Ishikawa (cell line): ENCODE measurements around the gene ANKS4B.
A peak's percentile ranks its signal among the peaks of the same experiment; 100 is the strongest.

Source experiments
- CEBPB ChIP-seq: IDR thresholded peaks from 2 replicates; pipeline ENCODE4 v1.6.1; 2012
- CREB1 ChIP-seq: IDR thresholded peaks from 2 replicates; pipeline ENCODE4 v1.6.1; 2012; ENCODE audit warnings: low read depth
- EGR1 ChIP-seq: IDR thresholded peaks from 2 replicates; pipeline ENCODE4 v1.6.1; 2012
- EP300 ChIP-seq: IDR thresholded peaks from 2 replicates; pipeline ENCODE4 v1.6.1; 2012; ENCODE audit warnings: borderline replicate concordance
- FOXM1 ChIP-seq: IDR thresholded peaks from 2 replicates; pipeline ENCODE4 v1.6.1; 2012; ENCODE audit warnings: low read depth, borderline replicate concordance
- NFIC ChIP-seq: IDR thresholded peaks from 2 replicates; pipeline ENCODE4 v1.6.1; 2012
- RAD21 ChIP-seq: IDR thresholded peaks from 2 replicates; pipeline ENCODE4 v1.6.1; 2012; ENCODE audit warnings: low read depth
- TAF1 ChIP-seq: IDR thresholded peaks from 2 replicates; pipeline ENCODE4 v1.6.1; 2012; ENCODE audit warnings: low read depth, mild to moderate bottlenecking
- TCF12 ChIP-seq: IDR thresholded peaks from 2 replicates; pipeline ENCODE4 v1.6.1; 2012; ENCODE audit warnings: low read depth
- TEAD4 ChIP-seq: IDR thresholded peaks from 2 replicates; pipeline ENCODE4 v1.6.1; 2012
- YY1 ChIP-seq: IDR thresholded peaks from 2 replicates; pipeline ENCODE4 v1.6.1; 2012; ENCODE audit warnings: low read depth
- ZBTB7A ChIP-seq: IDR thresholded peaks from 2 replicates; pipeline ENCODE4 v1.6.1; 2012; ENCODE audit warnings: low read depth
- TF ChIP-seq, protein P1 (sequence below): IDR thresholded peaks from 2 replicates; pipeline ENCODE4 v1.6.1; 2012; ENCODE audit warnings: low read depth, mild to moderate bottlenecking
- TF ChIP-seq, protein P2 (sequence below): IDR thresholded peaks from 2 replicates; pipeline ENCODE4 v1.6.1; 2012
- TF ChIP-seq, protein P3 (sequence below): IDR thresholded peaks from 2 replicates; pipeline ENCODE4 v1.6.1; 2012

Gene ANKS4B

DNA sequence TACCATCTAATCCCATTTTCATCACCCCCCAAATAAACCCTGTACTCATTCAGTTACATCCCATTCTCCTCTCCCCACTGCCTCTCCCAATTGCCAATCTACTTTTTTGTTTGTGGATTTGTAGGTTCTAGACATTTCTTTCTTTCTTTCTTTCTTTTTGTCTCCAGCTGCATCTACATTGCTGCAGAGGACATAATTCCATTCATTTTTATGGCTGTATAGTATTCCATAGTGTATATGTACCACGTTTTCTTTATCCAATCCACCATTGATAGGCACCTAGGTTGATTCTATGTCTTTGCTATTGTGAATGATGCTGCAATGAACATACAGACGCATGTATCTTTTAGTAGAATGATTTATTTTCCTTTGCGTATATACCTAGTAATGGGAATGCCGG is 50.9 kb downstream of the ANKS4B start:
- TF ChIP-seq RAD21 (no peak), FOXM1 (no peak), TEAD4 (no peak), YY1 (no peak), ZBTB7A (no peak), EGR1 (no peak)
- TF ChIP-seq, protein P1, sequence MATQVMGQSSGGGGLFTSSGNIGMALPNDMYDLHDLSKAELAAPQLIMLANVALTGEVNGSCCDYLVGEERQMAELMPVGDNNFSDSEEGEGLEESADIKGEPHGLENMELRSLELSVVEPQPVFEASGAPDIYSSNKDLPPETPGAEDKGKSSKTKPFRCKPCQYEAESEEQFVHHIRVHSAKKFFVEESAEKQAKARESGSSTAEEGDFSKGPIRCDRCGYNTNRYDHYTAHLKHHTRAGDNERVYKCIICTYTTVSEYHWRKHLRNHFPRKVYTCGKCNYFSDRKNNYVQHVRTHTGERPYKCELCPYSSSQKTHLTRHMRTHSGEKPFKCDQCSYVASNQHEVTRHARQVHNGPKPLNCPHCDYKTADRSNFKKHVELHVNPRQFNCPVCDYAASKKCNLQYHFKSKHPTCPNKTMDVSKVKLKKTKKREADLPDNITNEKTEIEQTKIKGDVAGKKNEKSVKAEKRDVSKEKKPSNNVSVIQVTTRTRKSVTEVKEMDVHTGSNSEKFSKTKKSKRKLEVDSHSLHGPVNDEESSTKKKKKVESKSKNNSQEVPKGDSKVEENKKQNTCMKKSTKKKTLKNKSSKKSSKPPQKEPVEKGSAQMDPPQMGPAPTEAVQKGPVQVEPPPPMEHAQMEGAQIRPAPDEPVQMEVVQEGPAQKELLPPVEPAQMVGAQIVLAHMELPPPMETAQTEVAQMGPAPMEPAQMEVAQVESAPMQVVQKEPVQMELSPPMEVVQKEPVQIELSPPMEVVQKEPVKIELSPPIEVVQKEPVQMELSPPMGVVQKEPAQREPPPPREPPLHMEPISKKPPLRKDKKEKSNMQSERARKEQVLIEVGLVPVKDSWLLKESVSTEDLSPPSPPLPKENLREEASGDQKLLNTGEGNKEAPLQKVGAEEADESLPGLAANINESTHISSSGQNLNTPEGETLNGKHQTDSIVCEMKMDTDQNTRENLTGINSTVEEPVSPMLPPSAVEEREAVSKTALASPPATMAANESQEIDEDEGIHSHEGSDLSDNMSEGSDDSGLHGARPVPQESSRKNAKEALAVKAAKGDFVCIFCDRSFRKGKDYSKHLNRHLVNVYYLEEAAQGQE = no peak

DNA sequence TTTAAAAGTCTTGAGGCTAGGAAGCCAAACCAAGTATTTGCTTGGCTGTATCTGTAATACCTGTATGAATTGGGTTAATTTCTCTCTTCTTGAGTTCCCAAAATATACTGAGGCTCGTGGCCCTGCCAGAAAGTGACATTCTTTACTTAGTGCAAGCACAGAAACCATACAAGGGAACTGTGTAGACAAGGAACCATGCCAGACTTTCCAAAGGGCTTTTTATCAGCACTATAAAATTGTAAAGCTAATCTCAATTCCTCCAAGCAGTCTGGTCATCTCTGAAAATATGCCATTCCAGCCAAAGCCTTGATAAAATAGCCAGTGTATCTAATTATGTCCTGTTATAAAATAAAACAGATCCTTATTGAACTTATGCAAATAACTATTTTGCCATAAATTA is 51.8 kb downstream of the ANKS4B start:
- no peak for TF ChIP-seq CREB1

- TF ChIP-seq CREB1 (no peak), EGR1 (no peak), NFIC (peak; percentile 92), TAF1 (peak; percentile 37; the same call in 1 of the 2 replicates), TCF12 (no peak; the same call in 1 of the 2 replicates), ZBTB7A (peak; percentile 20; the same call in 1 of the 2 replicates), FOXM1 (no peak), RAD21 (peak; percentile 98), CEBPB (peak; percentile 19; the same call in 1 of the 2 replicates), TEAD4 (no peak), YY1 (no peak), EP300 (no peak; the same call in 1 of the 2 replicates)
- TF ChIP-seq, protein P2, sequence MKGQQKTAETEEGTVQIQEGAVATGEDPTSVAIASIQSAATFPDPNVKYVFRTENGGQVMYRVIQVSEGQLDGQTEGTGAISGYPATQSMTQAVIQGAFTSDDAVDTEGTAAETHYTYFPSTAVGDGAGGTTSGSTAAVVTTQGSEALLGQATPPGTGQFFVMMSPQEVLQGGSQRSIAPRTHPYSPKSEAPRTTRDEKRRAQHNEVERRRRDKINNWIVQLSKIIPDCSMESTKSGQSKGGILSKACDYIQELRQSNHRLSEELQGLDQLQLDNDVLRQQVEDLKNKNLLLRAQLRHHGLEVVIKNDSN = peak; percentile 60; the same call in 1 of the 2 replicates
- TF ChIP-seq, protein P1 = no peak
- TF ChIP-seq, protein P3, sequence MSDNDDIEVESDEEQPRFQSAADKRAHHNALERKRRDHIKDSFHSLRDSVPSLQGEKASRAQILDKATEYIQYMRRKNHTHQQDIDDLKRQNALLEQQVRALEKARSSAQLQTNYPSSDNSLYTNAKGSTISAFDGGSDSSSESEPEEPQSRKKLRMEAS = peak; percentile 89
Observed at GRCh38 chr16:21300309-21301167, 67.0 kb downstream of the ANKS4B start.

DNA sequence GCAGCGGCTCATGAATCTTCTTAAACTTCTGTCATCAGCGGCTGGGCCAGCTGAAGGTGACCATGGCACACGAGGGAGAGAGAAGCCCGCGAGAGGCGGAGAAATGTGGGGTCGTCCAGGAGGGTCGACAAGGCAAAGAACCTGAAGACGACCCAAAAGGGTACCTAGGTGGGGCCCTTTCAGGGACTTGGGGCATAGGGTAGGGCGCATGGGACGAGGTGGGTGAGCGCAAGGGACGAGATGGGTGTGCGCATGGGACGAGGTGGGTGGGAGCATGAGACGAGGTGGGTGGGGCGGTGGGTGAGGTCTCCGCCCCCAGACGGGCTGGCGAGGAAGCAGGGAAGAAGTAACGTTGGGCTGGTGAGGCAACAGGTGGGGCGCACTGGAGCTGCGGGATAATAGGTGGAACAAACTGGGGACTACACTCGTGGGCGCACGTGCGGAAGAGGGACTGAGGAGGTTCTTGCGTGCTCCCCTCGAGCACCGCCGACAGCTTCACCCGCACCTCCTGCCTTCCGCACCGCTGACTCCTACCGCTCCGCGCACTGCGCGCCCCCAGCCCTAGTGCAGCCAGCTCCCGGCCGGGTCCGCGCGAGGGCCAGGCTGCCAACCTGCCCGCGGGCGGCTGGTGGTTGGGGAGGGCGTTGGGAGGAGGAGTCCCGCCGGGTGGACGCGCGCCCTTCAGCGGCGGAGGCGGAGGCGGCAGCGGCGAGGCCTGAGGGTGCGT is 67.8 kb downstream of the ANKS4B start:
- TF ChIP-seq, protein P3 = peak; percentile 40; the same call in 1 of the 2 replicates
- no peak; the same call in 1 of the 2 replicates for TF ChIP-seq ZBTB7A
- 0 out of 2 replicates have a peak, but pooled peaks have one; percentile 6 for TF ChIP-seq RAD21
- TF ChIP-seq, protein P2 = no peak
- TF ChIP-seq TAF1 = 0 out of 2 replicates have a peak, but pooled peaks have one; percentile 26

DNA sequence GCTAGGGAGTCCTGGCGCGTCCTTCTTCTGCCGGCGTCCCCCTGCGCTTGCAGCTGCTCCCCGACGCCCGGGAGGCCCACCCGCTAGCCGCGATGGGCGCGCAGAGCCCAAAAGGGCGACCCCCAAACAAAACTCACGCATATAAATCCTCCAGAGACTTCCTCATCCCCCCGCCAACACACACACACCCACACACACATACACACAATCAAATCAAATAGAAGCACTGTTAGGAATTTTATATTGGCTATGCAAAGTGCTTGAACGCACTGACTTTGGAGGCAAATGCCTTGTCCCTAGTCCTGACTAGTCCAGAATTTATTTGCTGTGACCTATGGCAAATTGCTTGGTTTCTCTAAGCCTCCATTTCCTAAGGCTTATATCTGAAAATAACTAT is 68.4 kb downstream of the ANKS4B start:
- TF ChIP-seq NFIC (no peak), TCF12 (no peak), EP300 (no peak), TEAD4 (no peak)
- TF ChIP-seq, protein P2 = no peak

DNA sequence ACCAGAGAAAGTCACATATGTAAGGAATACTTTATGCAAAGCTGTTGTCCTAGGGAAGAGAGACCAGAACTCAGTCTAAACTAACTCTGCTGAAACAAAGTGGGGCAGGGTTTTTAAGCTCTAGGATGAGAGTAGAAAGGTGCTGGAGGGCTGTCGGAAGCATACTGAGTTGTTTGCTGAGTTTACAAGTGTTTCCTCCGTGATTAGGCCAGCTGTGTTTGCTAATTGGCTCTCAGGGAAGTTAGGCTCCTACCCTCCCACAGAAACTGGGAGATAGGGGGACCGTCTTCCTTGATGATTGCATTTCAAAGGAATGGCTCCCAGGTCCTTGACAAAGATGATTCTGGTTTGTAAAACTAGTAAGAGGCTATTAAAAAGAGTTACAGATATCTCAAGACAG is 69.0 kb downstream of the ANKS4B start:
- TF ChIP-seq, protein P3 = no peak
- no peak for TF ChIP-seq FOXM1
